NB4 (cell line): ENCODE data around the gene UBE2G1.
"Not testable (repeated sequence)": the region's sequence is repeated elsewhere in the genome, so short reads cannot be mapped to it uniquely, and the experiment has no call there.

ENCODE experiments used
- DNase-seq: peaks from one replicate; pipeline ENCODE4 v3.0.0; 2010; ENCODE audit warnings: low read depth
- H3K4me3 ChIP-seq: one replicate; pipeline ENCODE4 v1.5.1; 2011; ENCODE audit warnings: mild to moderate bottlenecking, low read depth, low read length, moderate library complexity
- MAX ChIP-seq: IDR thresholded peaks from 2 replicates; pipeline ENCODE4 v1.6.1; 2011; ENCODE audit warnings: low read depth, low read length
- MYC ChIP-seq: IDR thresholded peaks from 2 replicates; pipeline ENCODE4 v1.6.1; 2011; ENCODE audit warnings: low read depth, low read length
- POLR2A ChIP-seq: IDR thresholded peaks from 2 replicates; pipeline ENCODE4 v1.6.1; 2011; ENCODE audit warnings: mild to moderate bottlenecking; ENCODE audit not compliant: insufficient read length; ENCODE audit errors: extremely low read depth
- TF ChIP-seq, protein P1 (sequence below): IDR thresholded peaks from one replicate; pipeline ENCODE4 v1.5.1; 2012; ENCODE audit warnings: low read depth, low read length

UBE2G1 gene

GRCh38 chr17:4381690-4382671 lies 15.5 kb upstream of the UBE2G1 start:
- no peak for DNase-seq
- H3K4me3 ChIP-seq: no peak overlapping the region
- TF ChIP-seq MAX (no peak), MYC (no peak), POLR2A (no peak)
- TF ChIP-seq, protein P1, sequence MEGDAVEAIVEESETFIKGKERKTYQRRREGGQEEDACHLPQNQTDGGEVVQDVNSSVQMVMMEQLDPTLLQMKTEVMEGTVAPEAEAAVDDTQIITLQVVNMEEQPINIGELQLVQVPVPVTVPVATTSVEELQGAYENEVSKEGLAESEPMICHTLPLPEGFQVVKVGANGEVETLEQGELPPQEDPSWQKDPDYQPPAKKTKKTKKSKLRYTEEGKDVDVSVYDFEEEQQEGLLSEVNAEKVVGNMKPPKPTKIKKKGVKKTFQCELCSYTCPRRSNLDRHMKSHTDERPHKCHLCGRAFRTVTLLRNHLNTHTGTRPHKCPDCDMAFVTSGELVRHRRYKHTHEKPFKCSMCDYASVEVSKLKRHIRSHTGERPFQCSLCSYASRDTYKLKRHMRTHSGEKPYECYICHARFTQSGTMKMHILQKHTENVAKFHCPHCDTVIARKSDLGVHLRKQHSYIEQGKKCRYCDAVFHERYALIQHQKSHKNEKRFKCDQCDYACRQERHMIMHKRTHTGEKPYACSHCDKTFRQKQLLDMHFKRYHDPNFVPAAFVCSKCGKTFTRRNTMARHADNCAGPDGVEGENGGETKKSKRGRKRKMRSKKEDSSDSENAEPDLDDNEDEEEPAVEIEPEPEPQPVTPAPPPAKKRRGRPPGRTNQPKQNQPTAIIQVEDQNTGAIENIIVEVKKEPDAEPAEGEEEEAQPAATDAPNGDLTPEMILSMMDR: no peak

GRCh38 chr17:4378626-4379025 lies 12.2 kb upstream of the UBE2G1 start:
- TF ChIP-seq MAX: no peak
- TF ChIP-seq POLR2A: no peak
- TF ChIP-seq, protein P1: no peak
- no peak for TF ChIP-seq MYC
- no peak for DNase-seq
- no peak overlapping the region for H3K4me3 ChIP-seq

DNA sequence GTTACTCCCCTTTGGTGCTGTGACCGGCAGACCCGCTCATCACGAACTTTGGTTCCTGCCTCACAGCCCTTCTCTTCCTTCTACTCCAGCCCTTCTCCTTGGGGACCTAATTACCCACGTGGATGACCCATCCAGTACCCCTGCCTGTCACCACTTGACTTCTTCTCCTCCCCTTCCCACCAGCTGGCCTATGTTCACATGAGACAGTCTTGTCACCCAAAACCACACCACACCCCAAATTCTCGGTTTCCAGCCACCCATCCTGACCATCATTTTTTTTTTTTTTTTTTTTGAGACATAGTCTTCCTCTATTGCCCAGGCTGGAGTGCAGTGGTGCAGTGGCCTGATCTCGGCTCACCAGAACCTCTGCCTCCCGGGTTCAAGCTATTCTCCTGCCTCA lies 10.8 kb upstream of the UBE2G1 start:
- not testable (repeated sequence) for DNase-seq, H3K4me3 ChIP-seq

DNA sequence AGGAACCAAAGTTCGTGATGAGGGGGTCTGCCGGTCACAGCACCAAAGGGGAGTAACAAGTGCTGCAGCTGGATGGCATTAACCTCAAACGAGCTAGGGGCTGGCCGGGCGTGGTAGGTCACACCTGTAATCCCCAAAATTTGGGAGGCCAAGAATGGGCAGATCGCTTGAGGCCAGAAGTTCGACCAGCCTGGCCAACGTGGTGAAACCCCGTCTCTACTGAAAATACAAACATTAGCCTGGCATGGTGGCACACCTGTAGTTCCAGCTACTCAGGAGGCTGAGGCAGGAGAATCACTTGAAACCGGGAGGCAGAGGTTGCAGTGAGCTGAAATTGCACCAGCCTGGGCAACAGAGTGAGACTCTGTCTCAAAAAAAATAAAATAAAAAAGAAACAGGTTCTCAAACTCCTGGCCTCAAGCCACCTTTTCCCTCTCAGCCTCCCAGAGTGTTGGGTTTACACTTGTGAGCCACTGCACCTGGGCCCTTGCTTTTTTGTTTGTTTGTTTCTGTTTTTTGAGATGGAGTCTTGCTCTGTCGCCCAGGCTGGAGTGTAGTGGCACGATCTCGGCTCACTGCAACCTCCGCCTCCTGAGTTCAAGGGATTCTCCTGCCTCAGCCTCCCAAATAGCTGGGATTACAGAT lies 9.4 kb upstream of the UBE2G1 start:
- not testable (repeated sequence) for H3K4me3 ChIP-seq, DNase-seq

DNA sequence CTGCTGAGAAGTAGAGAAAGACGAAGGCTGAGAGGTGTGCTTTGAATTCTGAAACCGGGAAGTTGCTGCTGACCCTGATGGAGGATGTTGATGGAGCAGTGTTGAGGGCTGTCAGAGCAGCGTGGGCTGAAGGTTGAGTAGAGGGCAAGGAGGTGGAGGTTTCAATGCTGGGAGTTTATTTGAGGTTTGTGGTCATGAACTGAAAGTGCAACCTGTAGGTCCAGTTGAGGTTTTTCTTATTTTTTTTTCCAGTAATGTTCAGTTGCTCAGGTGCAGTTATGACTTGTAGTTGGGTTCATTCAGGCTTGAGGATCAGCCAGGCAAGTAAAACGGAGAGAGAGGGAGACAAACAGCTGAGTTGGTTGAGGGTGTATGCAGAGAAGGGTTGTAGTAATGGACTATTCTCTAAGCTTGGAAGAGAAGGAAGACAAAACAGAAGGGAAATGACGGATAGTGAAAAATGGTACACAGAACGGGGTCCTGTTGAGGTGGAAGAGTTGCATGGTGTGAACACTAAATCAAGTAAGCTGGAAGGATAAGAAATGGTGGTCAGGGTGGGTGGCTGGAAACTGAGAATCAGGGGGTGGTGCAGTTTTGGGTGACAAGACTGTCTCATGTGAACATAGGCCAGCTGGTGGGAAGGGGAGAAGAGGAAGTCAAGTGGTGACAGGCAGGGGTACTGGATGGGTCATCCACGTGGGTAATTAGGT lies 8.7 kb upstream of the UBE2G1 start:
- peak; percentile 58 for DNase-seq
- TF ChIP-seq POLR2A (no peak), MYC (no peak), MAX (no peak)
- TF ChIP-seq, protein P1: no peak
- no peak overlapping the region for H3K4me3 ChIP-seq

DNA sequence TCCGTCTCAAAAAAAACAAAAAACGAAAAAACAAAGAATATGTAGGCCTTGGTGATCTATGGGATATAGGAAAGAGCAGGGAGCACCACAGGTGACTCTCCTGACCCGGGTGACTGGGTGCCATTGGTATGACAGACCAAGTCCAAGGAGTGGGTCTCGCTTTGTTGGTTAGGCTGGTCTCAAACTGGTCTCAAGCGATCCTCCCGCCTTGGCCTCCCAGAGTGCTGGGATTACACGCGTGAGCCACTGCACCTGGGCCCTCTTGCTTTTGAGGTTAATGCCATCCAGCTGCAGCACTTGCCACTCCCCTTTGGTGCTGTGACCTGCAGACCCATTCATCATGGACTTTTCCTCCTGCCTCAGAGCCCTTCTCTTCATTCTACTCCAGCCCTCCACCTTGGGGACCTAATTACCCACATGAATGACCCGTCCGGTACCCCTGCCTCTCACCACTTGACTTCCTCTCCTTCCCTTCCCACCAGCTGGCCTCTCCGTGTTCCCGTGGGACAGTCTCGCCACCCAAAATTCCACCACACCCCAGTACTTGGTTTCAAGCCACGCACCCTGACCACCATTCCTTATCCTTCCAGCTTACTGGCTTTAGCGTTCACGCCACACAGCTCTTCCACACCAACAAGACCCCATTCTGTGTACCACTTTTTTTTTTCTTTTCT lies 3.2 kb upstream of the UBE2G1 start:
- TF ChIP-seq, protein P1: no peak
- H3K4me3 ChIP-seq: no peak overlapping the region
- no peak for DNase-seq
